Measurements from ENCODE around the gene OXGR1.
"Not testable (repeated sequence)": the region's sequence is repeated elsewhere in the genome, so short reads cannot be mapped to it uniquely, and the experiment has no call there.

OXGR1 gene

DNA sequence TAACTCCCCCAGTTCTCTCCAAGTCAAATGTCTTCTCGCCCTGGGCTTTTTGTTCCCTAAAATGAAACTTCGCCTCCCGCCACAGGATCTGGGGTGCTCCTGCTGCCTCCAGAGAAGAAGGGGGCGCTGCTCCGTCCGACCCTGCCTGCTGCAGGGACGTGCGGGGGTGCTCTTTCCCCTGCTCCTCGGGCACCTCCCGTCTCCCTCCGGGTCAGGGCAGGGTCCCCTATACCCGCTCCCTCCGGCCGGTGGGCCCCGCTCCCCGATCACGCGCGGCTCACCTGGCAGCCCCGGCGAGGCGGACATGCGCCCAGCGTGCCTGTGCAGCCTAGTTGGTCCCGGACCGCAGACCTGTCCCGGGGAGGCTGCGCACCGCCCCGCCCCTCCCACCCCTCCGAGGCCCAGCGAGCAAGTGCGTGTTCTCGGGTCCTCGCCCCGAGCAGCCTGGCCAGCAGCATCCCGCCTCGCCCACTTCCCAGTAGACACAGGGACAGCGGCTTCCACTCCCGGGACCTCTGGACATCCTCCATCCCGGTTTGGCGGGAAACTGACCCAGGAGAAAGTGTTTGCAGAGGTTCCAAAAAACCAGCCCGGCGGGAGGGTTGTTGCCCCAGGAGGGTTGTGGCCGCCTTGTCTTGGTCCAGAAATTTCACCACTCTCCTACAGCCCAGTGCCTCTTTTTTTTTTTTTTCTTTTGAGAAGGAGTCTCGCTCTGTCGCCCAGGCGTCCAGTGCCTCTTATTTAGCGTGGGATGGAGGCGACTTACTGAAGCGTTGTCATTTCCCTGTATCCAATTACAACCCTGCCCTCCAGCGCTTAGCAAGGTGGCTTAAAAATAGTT is at the start of gene OXGR1:
TSS of gene OXGR1 (minus strand) at position 460 of the 841 bp plus-strand sequence. CDS start 6,717 bp downstream, outside the sequence.
- FAIRE-seq: no peak

DNA sequence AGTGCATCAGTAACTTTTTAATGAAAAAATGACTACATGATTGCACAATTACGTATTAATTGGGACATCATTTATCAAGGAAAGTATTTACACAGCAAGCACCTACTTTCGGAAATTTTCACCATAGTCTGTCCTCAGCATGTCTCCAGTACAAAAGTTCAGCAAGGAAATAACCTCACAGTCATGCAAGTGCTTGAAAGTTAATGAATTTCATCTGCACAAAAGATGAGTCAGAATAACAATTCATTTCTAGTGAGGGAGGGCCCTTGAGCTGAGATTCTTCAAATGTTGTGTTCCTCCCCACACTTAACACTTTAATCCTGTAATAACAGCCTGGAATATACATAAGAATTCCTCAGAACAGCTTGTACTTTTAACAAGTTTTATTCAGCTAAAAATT is 49.0 kb upstream of the OXGR1 start:
- no peak for FAIRE-seq

DNA sequence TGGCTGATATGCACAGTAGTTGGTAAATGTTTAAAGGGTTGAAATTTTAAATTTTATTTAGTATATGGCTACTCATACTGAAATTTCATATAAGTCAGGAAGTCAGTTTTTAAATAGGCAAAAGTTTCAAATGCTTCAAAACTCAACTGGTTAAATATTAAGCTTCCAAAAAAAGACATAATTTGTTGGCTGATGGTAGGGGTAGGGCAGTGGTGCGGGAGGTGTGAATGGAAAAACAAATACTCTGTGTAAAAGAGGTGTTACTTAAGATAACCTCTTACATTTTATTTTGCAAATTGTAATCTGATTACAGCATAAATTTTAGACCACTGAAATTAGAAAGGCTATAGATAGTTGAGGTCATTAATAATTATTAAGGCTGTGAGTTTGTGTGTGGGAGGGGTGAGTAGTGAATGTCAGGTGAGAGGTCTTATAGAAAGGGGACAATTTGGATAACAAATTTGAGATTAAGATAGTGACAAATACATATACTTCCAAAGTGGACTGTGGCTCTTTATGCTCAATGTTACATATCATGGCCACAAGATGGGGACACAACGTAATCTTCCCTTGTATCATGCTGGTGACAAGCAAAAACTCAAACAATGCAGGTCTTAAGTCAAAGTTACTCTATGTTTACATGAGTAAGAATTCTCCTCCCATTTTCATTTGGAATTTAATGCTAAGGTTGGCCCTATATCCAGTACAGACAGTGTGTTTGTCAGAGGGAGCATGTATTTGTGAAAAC is 36.6 kb upstream of the OXGR1 start:
- FAIRE-seq: no peak

DNA sequence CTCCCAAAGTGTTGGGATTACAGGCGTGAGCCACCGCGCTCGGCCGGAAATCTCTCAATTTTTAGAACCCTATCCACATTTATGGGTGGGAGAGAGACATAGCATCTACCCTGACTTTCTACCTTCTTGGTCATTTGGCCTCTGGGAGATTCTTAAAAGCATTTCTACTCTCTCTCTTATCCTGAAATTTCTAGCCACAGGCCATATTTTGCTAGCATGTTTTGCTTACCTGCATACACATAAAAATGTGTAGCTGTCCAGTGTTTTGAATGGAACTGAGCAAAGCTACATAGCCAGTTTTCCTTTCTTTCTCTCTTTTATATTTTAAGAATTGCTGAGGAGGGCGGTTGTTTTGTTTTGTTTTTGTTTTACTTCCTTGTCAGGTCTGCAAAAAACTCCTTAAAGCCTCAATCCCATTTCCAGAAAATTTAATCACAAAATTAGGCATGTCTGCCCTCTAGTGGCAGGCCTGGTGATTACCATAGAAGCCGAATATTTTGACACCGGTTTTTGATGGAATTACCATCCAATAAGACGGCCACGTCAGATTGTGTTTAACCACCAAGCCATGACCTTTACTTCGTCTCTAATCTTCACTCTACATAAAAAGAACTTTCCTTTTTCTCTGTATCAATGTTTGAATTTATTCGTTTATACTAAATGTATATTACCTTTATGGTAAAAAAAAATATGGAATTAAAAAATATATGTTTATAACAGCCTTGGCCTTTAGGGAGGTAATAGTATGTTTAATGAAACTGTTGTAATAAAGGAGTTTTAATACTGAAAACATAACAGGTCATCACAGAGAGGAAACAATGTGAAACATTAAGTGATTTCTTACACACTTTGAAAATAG is 34.4 kb upstream of the OXGR1 start:
- FAIRE-seq: peak; percentile 82

DNA sequence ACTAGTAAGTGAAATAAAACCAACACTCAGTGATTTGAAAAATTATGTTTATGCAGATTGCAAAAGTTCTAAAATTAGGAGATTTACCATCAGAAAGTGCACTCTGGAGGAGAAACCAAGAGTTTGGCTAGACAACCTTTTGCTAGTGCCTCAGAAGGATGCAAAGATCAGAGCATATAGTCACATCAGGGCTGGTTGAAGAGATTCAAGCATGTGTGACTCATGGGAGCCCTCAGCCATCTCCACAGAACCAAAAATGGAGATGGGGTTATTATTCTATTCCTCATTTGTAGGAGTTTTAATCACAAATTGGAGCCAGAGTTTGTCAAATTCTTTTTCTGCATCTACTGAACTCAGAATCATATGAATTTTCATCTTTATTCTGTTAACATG is 32.9 kb upstream of the OXGR1 start:
- no peak for FAIRE-seq

DNA sequence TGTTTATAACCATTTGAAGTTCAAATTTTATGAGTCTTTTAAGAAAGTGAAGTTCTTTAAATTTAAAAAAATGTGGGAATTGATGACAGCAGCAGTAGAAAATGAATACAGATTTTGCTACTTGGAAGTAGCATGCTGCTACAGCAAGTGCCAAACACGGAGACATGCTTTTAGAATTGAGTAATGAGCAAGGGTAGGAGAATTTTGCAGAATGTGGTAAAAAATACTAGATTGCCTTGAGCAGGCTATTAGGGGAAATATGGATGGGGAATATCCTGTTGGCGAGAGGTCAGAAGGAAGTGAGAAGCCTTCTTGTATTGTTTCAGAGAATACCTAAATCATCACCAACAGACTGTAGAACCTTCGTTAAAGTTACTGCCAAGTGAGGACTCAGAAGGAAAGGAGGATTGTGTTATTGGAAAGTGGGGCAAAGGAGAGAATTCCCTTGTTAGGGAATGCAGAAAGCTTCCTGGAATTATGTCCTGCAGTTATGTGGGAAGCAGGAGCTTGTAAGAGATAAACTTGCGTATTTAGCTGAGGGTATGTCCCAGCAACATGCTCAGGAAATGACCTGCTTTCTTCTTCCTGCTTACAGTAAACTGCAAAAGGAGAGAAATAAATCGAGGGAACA is 32.4 kb upstream of the OXGR1 start:
- FAIRE-seq: no peak

DNA sequence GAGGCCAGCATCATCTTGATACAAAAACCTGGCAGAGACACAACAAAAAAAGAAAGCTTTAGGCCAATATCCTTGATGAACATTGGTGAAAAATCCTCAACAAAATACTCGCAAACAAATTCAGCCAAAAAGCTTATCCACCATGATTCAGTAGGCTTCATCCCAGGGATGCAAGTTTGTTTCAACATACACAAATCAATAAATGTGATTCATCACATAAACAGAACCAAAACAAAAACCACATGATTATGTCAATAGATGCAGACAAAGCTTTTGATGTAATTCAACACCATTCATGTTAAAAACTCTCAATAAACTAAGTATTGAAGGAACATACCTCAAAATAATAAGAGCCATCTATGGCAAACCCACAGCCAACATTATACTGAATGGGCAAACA is 29.5 kb upstream of the OXGR1 start:
- not testable (repeated sequence) for FAIRE-seq

DNA sequence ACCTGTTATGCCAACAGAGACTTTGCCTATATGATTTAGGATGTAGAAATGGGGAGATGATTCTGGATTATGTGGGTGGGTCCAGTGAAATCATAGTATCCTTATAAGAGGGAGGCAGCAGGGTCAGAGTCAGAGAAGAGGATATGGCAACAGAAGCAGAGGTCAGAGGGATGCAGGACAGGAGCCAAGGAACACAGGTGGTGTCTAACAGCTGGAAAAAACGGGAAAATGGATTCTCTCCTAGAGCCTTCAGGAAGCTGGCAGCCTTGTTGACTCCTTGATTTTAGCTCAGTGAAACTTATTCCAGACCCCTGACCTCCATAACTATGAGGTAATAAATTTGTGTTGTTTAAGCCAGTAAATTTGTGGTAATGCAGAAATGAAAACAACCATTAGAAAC is 28.8 kb upstream of the OXGR1 start:
- FAIRE-seq: no peak

DNA sequence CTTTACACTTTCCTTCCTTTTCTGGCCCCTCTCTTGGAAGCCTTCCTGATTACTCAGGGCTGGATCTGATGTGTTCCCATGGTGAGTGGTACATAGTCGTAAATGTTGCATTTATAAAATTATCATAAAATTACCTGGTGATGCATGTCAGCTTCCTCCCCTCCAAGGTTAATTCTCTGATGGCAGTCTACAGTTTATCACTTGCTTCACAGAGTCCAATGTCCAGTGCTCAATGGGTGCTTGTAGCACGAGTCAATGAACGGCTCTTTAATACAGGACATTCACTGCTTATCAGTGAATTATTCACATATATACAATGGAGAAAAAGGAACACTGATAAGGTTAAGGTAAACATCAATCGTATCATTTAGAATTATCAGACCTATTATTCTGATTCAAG is 27.0 kb upstream of the OXGR1 start:
- no peak for FAIRE-seq

DNA sequence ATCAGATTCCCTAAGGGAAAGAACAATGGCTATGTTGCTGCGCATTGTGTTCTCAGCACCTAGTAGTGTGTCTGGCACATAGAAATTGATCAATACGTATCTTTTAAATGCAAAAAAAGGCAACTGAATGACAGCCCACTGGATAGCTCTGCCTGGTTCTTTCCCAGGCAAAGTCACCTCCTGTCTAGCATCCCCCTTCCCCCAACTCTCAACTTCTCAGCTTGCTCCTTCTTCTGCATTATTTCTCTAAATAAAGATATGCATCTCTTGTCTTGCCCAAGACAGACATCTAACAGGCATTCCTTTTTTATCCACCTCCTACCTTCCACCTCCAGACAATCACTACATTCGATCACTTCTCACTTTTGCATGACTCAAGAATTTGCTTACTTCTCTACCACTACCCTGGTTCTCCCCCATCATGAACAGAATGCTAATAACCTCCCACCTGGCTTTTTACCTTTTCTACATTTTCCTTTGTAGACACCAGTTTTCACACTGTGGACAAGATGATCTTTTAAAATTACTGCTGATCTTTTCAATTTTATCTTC is 26.5 kb upstream of the OXGR1 start:
- no peak for FAIRE-seq

DNA sequence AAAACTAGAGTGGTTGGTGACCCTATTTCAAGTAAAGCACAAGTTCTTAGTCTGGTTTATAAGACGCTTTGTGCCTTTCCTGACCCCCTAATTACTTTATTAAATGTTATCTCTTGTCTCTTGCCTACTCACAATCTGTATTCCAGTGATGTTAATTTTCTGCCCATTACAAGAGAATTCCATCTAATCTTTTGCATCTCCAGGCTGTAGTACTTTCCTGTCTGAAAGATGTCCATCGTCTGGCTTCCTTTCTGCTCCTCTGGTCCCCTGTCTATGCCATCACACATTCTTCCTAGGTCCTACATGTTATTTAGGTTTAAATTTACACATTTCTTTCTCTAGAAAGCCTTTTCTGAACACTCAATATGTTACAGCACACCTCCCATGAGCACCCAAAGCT is 25.9 kb upstream of the OXGR1 start:
- no peak for FAIRE-seq

DNA sequence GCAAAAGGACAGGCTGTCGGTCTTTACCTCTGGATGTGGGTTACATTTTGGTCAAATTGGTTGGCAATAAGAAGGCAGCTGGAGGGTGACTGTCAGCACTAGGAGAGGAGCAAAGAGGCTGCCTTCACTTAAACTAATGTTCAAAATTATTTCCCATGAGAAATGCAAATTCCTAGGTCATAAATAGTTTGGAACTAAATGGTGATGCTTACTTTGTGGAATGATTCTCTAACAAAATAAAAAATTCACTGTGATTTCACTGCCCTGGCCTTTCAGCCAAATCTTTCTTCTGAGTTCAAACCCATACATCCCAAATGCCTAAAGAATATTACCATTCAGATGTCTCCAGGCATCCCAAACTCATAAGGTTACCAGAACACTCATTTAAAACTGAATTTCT is 25.0 kb upstream of the OXGR1 start:
- FAIRE-seq: no peak

DNA sequence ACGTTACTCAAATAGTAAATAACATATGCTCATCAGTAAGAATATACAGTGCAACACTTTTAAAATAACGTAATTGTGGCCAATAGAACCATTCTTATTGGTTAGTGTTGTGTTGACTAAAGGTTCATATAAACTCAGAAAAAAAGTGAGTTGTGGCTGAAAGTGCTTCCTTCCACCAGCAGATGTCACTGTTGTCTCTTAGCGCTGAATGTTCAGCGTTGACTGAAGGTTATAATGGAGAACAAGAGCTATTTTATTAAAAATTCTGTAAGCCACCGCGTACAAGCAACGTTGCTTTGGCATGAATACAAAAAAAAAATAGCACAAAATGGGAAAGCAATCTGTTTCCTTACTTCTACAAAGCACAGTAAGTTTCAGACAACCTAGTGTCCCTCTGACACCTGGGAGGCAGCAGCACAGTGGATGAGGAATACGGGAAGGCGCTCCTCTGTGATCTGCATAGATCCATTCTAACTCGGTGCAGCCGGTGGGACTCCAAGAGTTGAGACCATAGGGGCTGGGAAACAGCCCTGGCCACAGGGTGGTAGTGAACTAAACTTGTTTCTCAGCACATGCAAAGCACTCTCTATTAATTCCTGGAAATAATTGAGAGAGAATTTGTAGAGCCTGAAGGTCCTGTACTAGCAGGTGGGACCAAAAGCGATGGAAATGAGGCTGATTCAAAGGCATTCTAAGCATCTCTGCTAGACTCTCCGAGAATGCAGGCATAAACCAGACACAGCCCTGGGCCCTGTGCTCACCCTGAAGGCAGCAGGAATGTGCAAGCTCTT is 23.9 kb upstream of the OXGR1 start:
- FAIRE-seq: peak; percentile 86

DNA sequence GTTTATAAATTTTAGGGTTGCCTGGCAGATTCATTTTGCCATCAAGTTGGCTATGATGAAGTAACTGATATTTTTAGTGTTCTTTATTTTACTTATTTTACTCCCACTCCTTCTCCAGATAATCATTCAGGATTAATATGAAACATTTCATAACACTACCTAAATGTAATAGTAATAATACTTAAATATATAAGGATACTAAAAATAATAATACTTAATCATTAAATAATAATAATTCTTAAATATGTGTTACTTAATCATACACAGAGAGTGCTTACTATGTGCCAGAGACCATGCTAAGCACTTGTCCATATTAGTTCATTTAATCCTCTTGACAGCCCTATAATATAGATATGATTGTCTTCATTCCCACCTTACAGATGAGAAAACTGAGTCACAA is 23.0 kb upstream of the OXGR1 start:
- no peak for FAIRE-seq

DNA sequence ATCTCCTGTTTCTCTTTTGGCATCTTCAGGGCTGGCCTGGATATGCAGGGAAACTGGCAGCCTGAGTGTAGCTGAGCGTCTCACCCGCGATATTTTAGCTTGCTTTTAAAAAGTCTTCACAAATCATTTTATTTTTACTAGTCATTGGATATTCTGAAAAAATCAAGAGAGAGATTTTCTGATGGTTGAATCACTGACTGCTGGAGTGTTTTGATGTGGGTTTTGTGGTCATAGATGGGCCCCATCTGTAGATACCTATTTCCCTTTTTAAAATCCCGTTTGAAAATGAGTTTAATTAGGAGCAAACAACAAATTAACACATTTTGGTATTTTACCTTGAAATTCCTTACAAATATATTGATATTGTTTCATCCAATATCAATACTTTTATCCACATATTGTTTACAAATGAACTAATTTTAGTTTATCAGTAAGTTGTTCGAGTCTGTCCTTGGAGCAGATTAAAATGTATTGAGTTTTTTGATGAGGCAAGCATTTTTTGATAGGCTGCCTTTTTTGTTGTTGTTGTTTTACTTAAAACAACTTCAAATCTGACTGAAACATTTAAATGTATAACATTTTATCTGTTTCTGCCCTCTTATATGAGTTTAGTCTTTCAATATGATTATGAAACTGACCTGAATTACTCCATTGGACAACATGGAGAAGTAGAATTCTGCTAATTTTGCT is 21.5 kb upstream of the OXGR1 start:
- FAIRE-seq: no peak

DNA sequence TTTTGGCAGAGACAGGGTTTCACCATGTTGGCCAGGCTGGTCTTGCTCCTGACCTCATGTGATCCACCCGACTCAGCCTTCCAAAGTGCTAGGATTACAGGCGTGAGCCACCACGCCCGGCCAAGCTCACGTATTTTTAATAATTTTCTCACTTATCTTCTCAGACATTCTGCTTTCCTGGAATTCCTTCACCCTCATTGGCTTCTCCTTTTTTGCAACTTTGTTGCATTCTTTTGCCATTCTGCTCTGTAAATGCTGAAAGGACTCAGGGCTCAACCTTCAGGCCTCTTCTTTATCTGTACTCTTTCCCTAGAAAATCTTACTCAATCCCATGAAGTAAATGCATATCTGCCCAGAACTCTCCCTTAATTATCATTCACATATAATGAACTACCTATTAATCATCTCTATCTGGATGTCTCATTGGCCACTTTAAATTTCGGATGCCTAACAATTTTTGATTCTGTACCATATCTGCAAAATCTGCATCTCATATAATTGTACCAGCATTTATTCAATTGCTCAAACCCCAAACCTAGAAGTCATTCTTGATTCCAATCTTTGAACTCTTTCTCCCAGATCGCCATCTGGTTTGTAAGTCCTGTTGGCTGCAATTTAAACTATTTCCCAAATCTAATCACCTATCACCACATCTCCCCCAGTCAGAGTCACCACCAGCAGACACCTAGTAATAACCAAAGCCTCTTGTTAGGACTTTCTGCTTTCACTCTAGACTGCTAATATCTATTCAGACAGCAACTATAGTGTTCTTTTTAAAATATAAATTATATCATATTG is 18.2 kb upstream of the OXGR1 start:
- no peak for FAIRE-seq

DNA sequence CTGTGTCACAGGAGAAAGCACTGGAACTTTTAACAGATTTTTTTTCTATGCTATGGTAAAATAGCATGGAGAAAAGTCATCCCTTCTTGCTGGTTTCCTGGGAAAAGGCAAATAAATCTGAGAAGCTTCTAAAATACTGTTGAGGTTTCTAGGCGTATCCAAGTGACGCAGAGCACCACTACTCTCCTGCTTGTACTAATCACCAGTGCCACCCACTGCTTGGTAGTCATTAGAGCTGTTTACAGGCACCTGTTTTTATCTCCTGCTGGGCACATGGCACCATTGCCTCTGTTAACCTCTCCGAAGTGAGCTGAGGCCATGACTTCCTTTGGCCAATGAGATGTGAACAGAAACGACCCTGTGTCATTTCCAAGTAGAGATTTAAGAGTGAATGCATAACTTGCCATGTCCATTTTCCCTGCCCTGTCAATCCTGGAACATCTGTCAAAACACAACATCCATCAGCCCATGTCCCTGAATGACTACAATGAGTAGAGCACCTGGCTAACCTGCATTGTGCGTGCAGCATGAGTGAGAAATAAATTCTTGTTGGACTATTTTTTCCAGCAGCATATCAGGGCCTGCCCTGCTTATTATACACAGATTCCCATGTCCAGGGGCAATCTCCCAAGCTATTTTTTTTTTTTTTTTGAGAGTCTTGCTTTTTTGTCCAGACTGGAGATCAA is 17.3 kb upstream of the OXGR1 start:
- no peak for FAIRE-seq

DNA sequence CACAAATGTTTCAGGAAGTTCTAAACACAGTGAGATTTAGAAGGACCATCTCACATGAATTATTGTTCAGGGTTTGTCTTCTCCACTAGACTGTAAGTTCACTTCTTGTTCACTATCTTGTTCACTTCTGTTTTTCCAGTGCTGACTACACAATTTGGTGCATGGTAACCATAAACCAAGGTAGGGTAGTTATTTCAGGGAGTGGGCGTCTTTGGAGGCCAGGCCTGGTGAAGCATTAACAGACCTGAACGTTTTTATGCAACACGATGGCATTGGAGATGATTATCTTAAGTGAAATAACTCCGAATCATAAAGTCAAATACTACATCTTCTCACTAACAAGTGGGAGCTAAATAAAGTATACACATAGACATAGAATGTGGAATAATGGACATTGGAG is 14.4 kb upstream of the OXGR1 start:
- FAIRE-seq: no peak

DNA sequence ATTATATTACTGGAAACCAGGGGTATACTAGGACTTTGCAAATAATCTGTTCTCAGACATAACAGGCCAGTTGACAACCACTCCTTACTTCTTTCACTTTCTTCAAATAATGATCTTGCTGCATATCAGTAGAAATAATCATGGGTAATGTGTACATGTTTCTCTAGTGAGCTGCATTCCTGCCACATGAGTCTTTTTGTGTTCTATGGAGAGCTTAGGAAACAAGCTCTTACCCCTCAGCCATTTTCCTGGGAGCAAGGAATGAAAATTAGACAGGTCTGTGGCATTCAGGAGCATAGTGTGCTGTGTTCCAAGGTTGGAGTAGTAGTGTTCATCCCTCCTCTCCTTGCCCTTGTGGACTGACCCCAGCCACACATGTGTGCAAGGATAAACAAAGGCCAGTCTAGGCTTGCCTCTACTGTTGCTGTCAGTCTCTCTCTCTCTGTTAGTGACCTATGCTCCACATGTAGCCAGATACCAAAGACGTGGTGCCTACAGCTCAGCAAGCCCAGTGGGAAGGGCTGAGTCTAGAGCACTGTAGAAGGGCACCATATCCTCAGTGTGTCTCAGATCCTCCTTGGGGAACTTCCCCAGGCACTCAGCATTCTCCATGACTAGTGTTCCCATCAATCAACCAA is 11.5 kb upstream of the OXGR1 start:
- no peak for FAIRE-seq
